ENCODE measurements around the gene SFXN5. TPM values are rescaled to one million over a fixed set of nuclear protein-coding genes. Genes with fewer than 3 reads are reported as not detected.
A peak's percentile ranks its signal among the peaks of the same experiment; 100 is the strongest.

Gene SFXN5
- total and polyA plus RNA-seq, 7 donors = 5.1 to 17.1 (median 12.2) TPM

- Histone ChIP-seq H3K9me3 (no peaks in the 10 kb centered on the region), H3K27me3 (ENCODE audit: insufficient read depth in 3 of 3, low read length in 2 of 3) (no peaks in the 10 kb centered on the region), H3K4me1 (no peaks in the 10 kb centered on the region), H3K27ac (no peak overlapping the region), H3K36me3 (ENCODE audit: insufficient read depth in 1 of 2, low read depth in 1 of 2) (peaks cover 0 to 28% of the 10 kb centered on the region in 2 donors), H3K4me3 (no peak overlapping the region)
- DNase-seq (peak in 1 of 2 donors; percentile 14), ATAC-seq (no peak)
- WGBS, 3 donors = 87 to 88% (median 87%) methylated on average over 7 of the region's 7 CpGs
- intact Hi-C loops (cut with DNase I) = loop anchor here in 1 of 2 donors (5.0 kb wide), 1 partner anchor 79 kb away; no protein-coding TSS in a partner anchor
- TF ChIP-seq CTCF (IDR thresholded peaks at IDR 0.05) = no peak
Observed at GRCh38 chr2:72971036-72971435, 100.5 kb downstream of the SFXN5 start.

GRCh38 chr2:72969706-72970105, 101.8 kb downstream of the SFXN5 start:
- 73 to 82% (median 81%) methylated on average over 4 of the region's 4 CpGs for WGBS, 3 donors
- no peaks in the 10 kb centered on the region for H3K4me1 ChIP-seq
- intact Hi-C loops (cut with DNase I) = loop anchor here in 1 of 2 donors (5.0 kb wide), 1 partner anchor 77 kb away; no protein-coding TSS in a partner anchor
- peaks cover 0 to 31% of the 10 kb centered on the region in 2 donors for H3K36me3 ChIP-seq (ENCODE audit: insufficient read depth in 1 of 2, low read depth in 1 of 2)
- H3K4me3 ChIP-seq = no peak overlapping the region
- no peak overlapping the region for H3K27ac ChIP-seq
- DNase-seq = peak in 1 of 2 donors; percentile 29
- TF ChIP-seq CTCF (IDR thresholded peaks at IDR 0.05) = no peak
- no peaks in the 10 kb centered on the region for H3K9me3 ChIP-seq
- no peak for ATAC-seq
- no peaks in the 10 kb centered on the region for H3K27me3 ChIP-seq (ENCODE audit: insufficient read depth in 3 of 3, low read length in 2 of 3)

GRCh38 chr2:72968286-72968685, 103.2 kb downstream of the SFXN5 start:
- Histone ChIP-seq H3K36me3 (ENCODE audit: insufficient read depth in 1 of 2, low read depth in 1 of 2) (peaks cover 0 to 31% of the 10 kb centered on the region in 2 donors), H3K4me3 (no peak overlapping the region), H3K4me1 (no peaks in the 10 kb centered on the region), H3K27ac (no peak overlapping the region), H3K27me3 (ENCODE audit: insufficient read depth in 3 of 3, low read length in 2 of 3) (no peaks in the 10 kb centered on the region), H3K9me3 (no peaks in the 10 kb centered on the region)
- TF ChIP-seq CTCF (IDR thresholded peaks at IDR 0.05) = no peak
- DNase-seq (peak in 1 of 2 donors; percentile 24), ATAC-seq (no peak)
- 90 to 91% (median 91%) methylated on average over 8 of the region's 8 CpGs for WGBS, 3 donors
- intact Hi-C loops (cut with DNase I) = no loop called here

- Histone ChIP-seq H3K4me3 (no peak overlapping the region), H3K36me3 (ENCODE audit: insufficient read depth in 1 of 2, low read depth in 1 of 2) (peaks cover 0 to 30% of the 10 kb centered on the region in 2 donors), H3K9me3 (no peaks in the 10 kb centered on the region), H3K27me3 (ENCODE audit: insufficient read depth in 3 of 3, low read length in 2 of 3) (no peaks in the 10 kb centered on the region), H3K4me1 (no peaks in the 10 kb centered on the region), H3K27ac (no peak overlapping the region)
- intact Hi-C loops (cut with DNase I) = no loop called here
- TF ChIP-seq CTCF (IDR thresholded peaks at IDR 0.05) = no peak
- 95 to 97% (median 96%) methylated on average over 14 of the region's 14 CpGs for WGBS, 3 donors
- DNase-seq (peak in 1 of 2 donors; percentile 20), ATAC-seq (no peak)
Observed at GRCh38 chr2:72965770-72966450, 105.6 kb downstream of the SFXN5 start.

All from psoas muscle (tissue), 8 donors.